Measurements from ENCODE around the gene STS.

Gene STS

GRCh38 chrX:7179446-7179845, 31.9 kb downstream of the STS start:
- no peak for DNase-seq (ENCODE audit: low read depth in 2 of 2)

- no peak for DNase-seq (ENCODE audit: low read depth in 2 of 2)
Observed at GRCh38 chrX:7184816-7185215, 37.3 kb downstream of the STS start.

- DNase-seq (ENCODE audit: low read depth in 2 of 2) = no peak
Observed at GRCh38 chrX:7188672-7189071, 41.2 kb downstream of the STS start.

DNA sequence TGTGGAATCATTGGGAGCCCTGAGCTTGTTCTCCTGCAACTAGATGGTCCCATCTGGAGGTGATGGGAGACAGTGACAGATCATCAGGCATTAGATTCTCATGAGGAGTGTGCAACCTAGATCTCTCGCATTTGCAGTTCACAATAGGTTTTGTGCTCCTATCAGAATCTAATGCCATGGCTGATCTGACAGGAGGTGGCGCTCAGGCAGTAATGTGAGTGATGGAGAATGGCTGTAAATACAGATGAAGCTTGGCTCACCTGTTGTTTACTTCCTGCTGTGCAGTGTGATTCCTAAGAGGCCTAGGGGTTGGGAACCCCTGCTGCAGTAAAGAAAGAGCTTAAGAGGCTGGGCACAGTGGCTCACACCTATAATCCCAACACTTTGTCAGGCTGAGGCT, 42.6 kb downstream of the STS start:
- DNase-seq (ENCODE audit: low read depth in 2 of 2) = no peak

DNA sequence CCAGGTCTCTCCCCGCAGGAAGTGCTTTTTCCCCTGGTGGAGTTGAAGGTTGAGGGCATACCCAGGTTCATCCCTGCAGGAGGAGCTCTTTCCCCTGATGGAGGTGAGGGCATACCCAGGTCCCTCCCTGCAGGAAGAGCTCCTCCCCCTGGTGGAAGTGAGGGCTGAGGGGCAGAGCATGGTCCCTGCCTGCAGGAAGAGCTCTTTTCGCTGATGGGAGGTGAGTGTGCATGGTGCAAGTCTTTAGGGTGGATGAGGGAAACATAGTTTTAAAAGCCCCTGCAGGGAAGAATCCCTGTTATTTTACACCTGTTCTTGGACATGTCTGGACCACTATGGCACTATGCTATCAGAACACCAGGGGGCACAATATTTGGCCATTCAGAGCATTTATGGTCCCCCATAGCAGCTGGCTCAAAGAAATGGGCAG, 44.2 kb downstream of the STS start:
- no peak for DNase-seq (ENCODE audit: low read depth in 2 of 2)

GRCh38 chrX:7192871-7193270, 45.4 kb downstream of the STS start:
- DNase-seq (ENCODE audit: low read depth in 2 of 2) = no peak

GRCh38 chrX:7194606-7195005, 47.1 kb downstream of the STS start:
- DNase-seq (ENCODE audit: low read depth in 2 of 2) = no peak

All from stimulated activated CD4-positive, alpha-beta T cell treated with anti-CD3 and anti-CD28 coated beads, Interleukin-1b, Interleukin-23, amount 100 ng/mL, for 1 hour (primary cell).